HepG2 (cell line): ENCODE data around the gene POLR3GL. TPM values are rescaled to one million over a fixed set of nuclear protein-coding genes. Genes with fewer than 3 reads are reported as not detected.

ENCODE experiments used
- CCAR2 ChIP-seq: fragments of 200-400 bp; formaldehyde crosslinking; optimal IDR thresholded peaks from 2 replicates; pipeline ENCODE3; 2018; ENCODE audit warnings: low read depth, mild to moderate bottlenecking, low read length, moderate library complexity
- FOXP4 ChIP-seq: sonication (generic); formaldehyde crosslinking; IDR thresholded peaks from 2 replicates; pipeline ENCODE4 v1.4.0; 2020; ENCODE audit warnings: missing genetic modification reagents
- HNF4A ChIP-seq: sonication (generic); formaldehyde crosslinking; IDR thresholded peaks from 2 replicates; pipeline ENCODE4 v1.4.0; 2020; ENCODE audit warnings: missing genetic modification reagents
- HNF4G ChIP-seq, 2 experiments: sonication (generic) in 1 of 2; formaldehyde crosslinking in 1 of 2; IDR thresholded peaks; 2 replicates each; pipeline versions ENCODE4 v1.4.0 to v1.6.1; 2011 to 2020; ENCODE audit warnings: borderline replicate concordance in 2 of 2, low read depth in 2 of 2, mild to moderate bottlenecking in 2 of 2, low read length in 1 of 2, missing genetic modification reagents in 1 of 2, moderate library complexity in 1 of 2
- KDM6A ChIP-seq: IDR thresholded peaks from 2 replicates; pipeline ENCODE4 v1.6.1; 2016; ENCODE audit warnings: low read depth
- MYPOP ChIP-seq: sonication (generic); formaldehyde crosslinking; IDR thresholded peaks from 2 replicates; pipeline ENCODE4 v1.8.1; 2023; ENCODE audit warnings: mild to moderate bottlenecking, moderate library complexity, missing genetic modification reagents
- PHF21A ChIP-seq: sonication (generic); formaldehyde crosslinking; IDR thresholded peaks from 2 replicates; pipeline ENCODE4 v1.5.0; 2020; ENCODE audit warnings: mild to moderate bottlenecking, missing genetic modification reagents
- RXRA ChIP-seq: sonication (generic); formaldehyde crosslinking; IDR thresholded peaks from 2 replicates; pipeline ENCODE4 v1.5.1; 2020; ENCODE audit warnings: missing genetic modification reagents
- SP4 ChIP-seq: sonication (generic); formaldehyde crosslinking; IDR thresholded peaks from 2 replicates; pipeline ENCODE4 v1.8.1; 2023; ENCODE audit warnings: mild to moderate bottlenecking, missing genetic modification reagents
- TSC22D2 ChIP-seq: sonication (generic); formaldehyde crosslinking; IDR thresholded peaks from 2 replicates; pipeline ENCODE4 v1.5.1; 2020; ENCODE audit warnings: missing genetic modification reagents, mild to moderate bottlenecking, borderline replicate concordance
- ZBED4 ChIP-seq: sonication (generic); formaldehyde crosslinking; IDR thresholded peaks from 2 replicates; pipeline ENCODE4 v1.4.0; 2020; ENCODE audit warnings: missing genetic modification reagents, borderline replicate concordance
- ZEB1 ChIP-seq: IDR thresholded peaks from 2 replicates; pipeline ENCODE4 v1.6.1; 2012; ENCODE audit warnings: mild to moderate bottlenecking, low read depth, inconsistent platforms; ENCODE audit not compliant: insufficient replicate concordance
- ZFP82 ChIP-seq: sonication (generic); formaldehyde crosslinking; IDR thresholded peaks from 2 replicates; pipeline ENCODE4 v1.5.1; 2020; ENCODE audit warnings: mild to moderate bottlenecking, missing genetic modification reagents, borderline replicate concordance
- ZGPAT ChIP-seq: IDR thresholded peaks from 2 replicates; pipeline ENCODE4 v1.6.1; 2016; ENCODE audit warnings: mild to moderate bottlenecking
- ZNF121 ChIP-seq: sonication (generic); formaldehyde crosslinking; IDR thresholded peaks from 2 replicates; pipeline ENCODE4 v1.5.0; 2020; ENCODE audit warnings: mild to moderate bottlenecking, missing genetic modification reagents
- ZNF230 ChIP-seq: sonication (generic); formaldehyde crosslinking; IDR thresholded peaks from 2 replicates; pipeline ENCODE4 v1.4.0; 2020; ENCODE audit warnings: mild to moderate bottlenecking, missing genetic modification reagents
- ZNF296 ChIP-seq: sonication (generic); formaldehyde crosslinking; conservative IDR thresholded peaks from 2 replicates; pipeline ENCODE4 v1.5.0; 2020; ENCODE audit warnings: mild to moderate bottlenecking, missing genetic modification reagents
- ZNF333 ChIP-seq: sonication (generic); formaldehyde crosslinking; IDR thresholded peaks from 2 replicates; pipeline ENCODE4 v1.4.0; 2020; ENCODE audit warnings: mild to moderate bottlenecking, missing genetic modification reagents, borderline replicate concordance
- ZNF644 ChIP-seq: IDR thresholded peaks from 2 replicates; pipeline ENCODE4 v1.6.1; 2016; ENCODE audit warnings: low read depth
- ZSCAN31 ChIP-seq: sonication (generic); formaldehyde crosslinking; IDR thresholded peaks from 2 replicates; pipeline ENCODE4 v1.5.0; 2020; ENCODE audit warnings: low read depth, mild to moderate bottlenecking, missing genetic modification reagents
- polyA plus RNA-seq, 8 experiments: library from polyadenylated mRNA; depleted of rRNA in 3 of 8; stranded (reverse) in 7 of 8; unstranded in 1 of 8; fragments of >200 nt; fragmentation: Illumina TruSeq in 4 of 8; extraction: Trizol in 4 of 8; gene quantifications; 2 replicates each; pipeline versions ENCODE4 v1.2.1 to v1.2.3, GENCODE V29; 2011 to 2016; ENCODE audit warnings: low read depth in 4 of 8, missing spikeins in 1 of 8, mixed read lengths in 1 of 8; ENCODE audit not compliant: insufficient read depth in 1 of 8
- total RNA-seq, 5 experiments: library from RNA; depleted of rRNA; stranded (reverse); fragments of >200 nt; fragmentation: Illumina TruSeq; extraction: Trizol; gene quantifications; 2 replicates each; pipeline ENCODE4 v1.2.3, GENCODE V29; 2016; ENCODE audit warnings: low read depth in 1 of 5

Gene POLR3GL
- total and polyA plus RNA-seq, 2 of the 13 experiments (the other 11 are each of a cell fraction or from before 2014, with no cell fraction given): 11.5 to 12.4 TPM

- TF ChIP-seq RXRA (CRISPR knock-in tag) (peak; percentile 84; the same call in 1 of the 2 replicates), ZBED4 (no peak), ZGPAT (0 out of 2 replicates have a peak, but pooled peaks have one; percentile 40), ZNF333 (CRISPR knock-in tag) (no peak), ZNF644 (CRISPR knock-in tag) (peak; percentile 99), ZEB1 (peak; percentile 60), FOXP4 (0 out of 2 replicates have a peak, but pooled peaks have one; percentile 22), HNF4A (CRISPR knock-in tag) (peak; percentile 96), SP4 (CRISPR knock-in tag) (no peak), ZNF296 (CRISPR knock-in tag) (no peak), ZNF121 (CRISPR knock-in tag) (no peak), HNF4G (IDR thresholded peaks at IDR 0.05; ENCODE audit: borderline replicate concordance, low read depth, low read length) (peak; percentile 95), HNF4G (CRISPR knock-in tag; IDR thresholded peaks at IDR 0.05; ENCODE audit: borderline replicate concordance, low read depth) (peak; percentile 80; the same call in 1 of the 2 replicates), CCAR2 (no peak), KDM6A (0 out of 2 replicates have a peak, but pooled peaks have one; percentile 41), ZNF230 (CRISPR knock-in tag) (no peak), TSC22D2 (CRISPR knock-in tag) (no peak), PHF21A (CRISPR knock-in tag) (no peak), MYPOP (CRISPR knock-in tag) (0 out of 2 replicates have a peak, but pooled peaks have one; percentile 12), ZSCAN31 (CRISPR knock-in tag) (0 out of 2 replicates have a peak, but pooled peaks have one; percentile 52), ZFP82 (no peak)
These were observed 55.9 kb downstream of the POLR3GL start (continued) for GRCh38 chr1:146020058-146021049.
